Effector CD4-positive, alpha-beta T cell (primary cell): Measurements from ENCODE around the gene SLC9A9.
"Not testable (repeated sequence)": the region's sequence is repeated elsewhere in the genome, so short reads cannot be mapped to it uniquely, and the experiment has no call there.

Experiments used
- DNase-seq: peaks from one replicate; pipeline ENCODE4 v3.0.0-alpha.2; 2020

The SLC9A9 gene

DNA sequence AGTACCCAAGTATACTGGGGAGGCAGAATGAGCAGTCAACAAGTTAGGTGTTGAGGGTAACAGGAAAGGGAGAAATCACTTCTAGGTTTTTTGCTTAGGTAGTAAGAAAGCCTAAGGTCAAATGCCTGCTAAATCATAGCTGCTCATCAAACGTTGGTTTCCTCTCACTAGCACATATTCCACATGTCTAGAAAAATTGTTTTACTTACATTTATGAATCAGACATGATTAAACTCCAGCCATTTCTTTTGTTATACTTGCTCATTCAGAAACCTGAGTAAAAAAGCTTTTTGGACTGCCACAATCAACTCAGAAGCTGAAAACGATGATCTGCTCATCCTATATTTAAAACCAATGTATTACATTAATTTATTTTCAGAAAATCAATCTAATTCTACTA is 40.2 kb downstream of the SLC9A9 start:
- no peak for DNase-seq

DNA sequence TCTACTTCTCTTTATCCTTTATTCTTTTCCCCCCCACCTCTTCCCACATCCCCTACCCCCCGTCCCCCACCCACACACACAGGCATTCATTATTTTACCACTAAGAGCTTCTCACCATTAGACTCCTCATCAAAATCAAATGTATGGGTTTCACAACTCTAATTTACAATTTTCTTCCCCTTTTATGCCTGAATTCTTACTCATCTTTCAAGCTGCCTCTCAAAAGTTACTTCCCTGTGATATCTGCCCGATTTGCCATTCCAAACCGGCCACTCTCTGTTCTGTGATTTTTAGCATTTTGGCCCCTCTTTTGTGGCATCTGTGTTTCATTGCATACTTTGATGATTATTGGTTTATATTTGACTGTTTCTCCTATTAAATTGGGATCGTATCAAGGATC is 42.2 kb downstream of the SLC9A9 start:
- no peak for DNase-seq

DNA sequence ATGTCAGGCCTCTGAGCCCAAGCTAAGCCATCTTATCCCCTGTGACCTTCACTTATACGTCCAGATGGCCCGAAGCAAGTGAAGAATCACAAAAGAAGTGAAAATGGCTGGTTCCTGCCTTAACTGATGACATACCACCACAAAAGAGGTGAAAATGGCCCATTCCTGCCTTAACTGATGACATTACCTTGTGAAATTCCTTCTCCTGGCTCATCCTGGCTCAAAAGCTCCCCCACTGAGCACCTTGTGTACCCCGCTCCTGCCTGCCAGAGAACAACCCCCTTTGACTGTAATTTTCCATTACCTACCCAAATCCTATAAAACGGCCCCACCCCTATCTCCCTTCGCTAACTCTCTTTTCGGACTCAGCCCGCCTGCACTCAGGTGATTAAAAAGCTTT is 42.8 kb downstream of the SLC9A9 start:
- not testable (repeated sequence) for DNase-seq

DNA sequence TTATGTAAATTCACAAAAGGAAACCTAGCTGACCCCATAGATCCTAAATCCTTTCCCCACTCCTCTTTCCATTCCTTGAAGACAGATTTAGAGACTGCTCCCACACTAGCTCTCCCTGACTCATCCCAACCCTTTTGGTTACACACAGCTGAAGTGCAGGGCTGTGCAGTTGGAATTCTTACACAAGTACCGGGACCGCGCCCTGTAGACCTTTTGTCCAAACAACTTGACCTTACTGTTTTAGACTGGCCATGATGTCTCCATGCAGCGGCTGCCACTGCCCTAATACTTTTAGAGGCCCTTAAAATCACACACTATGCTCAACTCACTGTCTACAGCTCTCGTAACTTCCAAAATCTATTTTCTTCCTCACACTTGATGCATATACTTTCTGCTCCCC is 47.2 kb downstream of the SLC9A9 start:
- DNase-seq = not testable (repeated sequence)

DNA sequence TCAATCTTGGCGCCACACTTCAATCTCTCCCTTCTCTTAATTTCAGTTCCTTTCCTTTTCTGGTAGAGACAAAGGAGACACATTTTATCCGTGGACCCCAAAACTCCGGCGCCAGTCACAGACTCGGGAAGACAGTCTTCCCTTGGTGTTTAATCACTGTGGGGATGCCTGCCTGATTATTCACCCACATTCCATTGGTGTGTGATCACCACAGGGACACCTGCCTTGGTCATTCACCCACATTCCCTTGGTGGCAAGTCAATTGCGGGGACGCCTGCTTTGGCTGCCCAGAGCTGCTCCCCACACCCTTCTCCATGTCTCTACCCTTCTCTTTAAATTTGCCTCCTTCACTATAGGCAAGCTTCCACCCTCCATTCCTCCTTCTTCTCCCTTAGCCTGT is 50.1 kb downstream of the SLC9A9 start:
- DNase-seq = not testable (repeated sequence)

- no peak for DNase-seq
Measured at GRCh38 chr3:143795874-143796273, 52.4 kb downstream of the SLC9A9 start.

GRCh38 chr3:143794793-143795462 is 53.3 kb downstream of the SLC9A9 start:
- DNase-seq = no peak

GRCh38 chr3:143793971-143794370 is 54.3 kb downstream of the SLC9A9 start:
- no peak for DNase-seq

GRCh38 chr3:143791386-143791785 is 56.9 kb downstream of the SLC9A9 start:
- DNase-seq = no peak

- no peak for DNase-seq
Measured at GRCh38 chr3:143786219-143787191, 61.8 kb downstream of the SLC9A9 start.

DNA sequence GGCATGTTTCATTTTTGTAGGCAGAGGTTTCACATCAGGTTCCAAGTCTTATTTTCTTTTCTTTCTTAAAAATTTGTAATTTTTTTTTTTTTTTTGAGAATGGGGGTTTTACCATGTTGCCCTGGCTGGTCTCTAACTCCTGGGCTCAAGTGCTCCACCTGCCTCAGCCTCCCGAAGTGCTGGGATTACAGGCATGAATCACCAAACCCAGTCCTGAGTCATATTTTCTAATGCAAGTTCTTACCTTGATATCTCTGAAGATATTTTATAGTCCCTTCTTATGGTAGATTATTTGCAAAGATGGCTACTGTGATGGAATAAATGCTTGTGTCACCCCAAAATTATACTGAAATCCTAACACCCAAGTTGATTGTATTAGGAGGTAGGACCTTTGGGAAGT is 63.8 kb downstream of the SLC9A9 start:
- DNase-seq = no peak

DNA sequence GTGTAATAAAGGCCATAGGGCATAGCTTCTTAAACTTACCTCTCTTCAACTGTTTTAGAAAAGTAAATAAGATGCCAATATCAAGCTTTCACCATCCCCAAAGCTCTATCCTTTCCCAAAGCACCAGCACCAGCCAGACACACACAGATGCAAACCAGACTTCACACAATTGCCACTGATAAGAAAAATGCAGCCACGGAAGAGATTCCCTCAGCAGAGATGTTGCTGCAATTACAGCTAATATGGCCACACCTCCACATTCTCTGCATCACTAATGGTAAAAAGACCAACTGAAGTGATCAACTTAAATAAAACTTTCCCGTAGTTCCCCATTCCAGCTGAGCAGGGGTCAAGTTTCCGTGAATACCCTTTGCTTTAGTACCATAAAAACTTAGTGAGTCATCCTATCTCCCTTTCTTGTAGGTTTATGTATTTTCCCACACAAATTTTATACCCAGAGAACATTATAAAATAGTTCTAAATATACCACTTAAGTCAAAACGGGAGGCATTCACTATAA is 64.4 kb downstream of the SLC9A9 start:
- no peak for DNase-seq

DNA sequence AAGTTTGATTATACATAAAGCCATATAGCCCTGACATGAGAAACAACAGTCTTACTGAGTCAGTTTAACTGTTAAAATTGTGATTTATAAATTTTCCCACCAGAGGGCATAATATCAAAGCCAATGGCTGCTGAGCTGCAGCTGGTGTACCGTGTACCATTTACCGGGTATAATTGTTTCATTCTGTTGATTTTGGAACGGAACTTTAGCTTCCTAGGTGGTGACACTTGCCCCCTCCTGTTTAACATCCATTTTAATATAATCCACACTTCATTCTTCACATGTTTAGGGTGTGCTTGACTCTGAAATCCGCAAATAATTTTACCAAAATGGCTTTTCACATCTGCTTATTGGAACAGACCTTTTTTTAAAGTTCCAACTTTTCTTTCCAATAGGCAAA is 72.8 kb downstream of the SLC9A9 start:
- DNase-seq = no peak

DNA sequence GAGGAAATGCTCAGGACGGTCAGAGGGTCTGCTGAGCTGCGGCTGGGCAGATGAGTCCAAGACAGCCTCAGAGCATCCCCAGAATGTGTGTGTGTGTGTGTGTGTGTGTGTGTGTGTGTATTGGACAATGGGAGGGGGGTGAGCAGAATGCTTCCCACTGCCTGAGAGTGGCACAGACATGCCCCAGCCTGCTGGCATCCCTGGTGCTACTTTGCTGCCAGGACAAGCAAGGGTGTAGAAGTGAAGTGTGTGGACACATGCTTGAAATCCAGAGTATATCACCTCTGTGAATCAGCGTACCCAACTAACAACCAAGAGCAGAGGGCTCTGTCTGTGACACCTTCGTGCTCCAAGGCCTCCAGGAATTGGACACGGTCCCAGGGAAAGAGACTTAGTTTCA is 76.3 kb downstream of the SLC9A9 start:
- DNase-seq = no peak

DNA sequence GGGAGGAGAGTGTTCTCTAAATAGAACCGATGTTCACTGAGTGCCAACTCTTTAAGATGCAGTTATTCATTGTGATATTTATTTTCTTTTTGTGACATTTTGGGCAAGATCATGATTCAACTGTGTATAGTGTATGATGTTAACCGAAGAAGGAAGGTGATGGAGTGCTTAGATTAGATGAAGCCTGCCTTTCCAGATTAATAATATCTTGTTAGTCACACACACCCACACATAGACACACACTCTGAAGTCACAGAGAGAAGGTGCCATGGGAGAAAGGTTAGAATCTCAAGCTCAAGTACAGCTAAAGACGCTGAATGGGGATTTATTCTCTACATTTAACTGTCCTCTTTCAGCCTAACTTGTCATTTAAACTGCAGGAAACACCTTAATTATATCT is 77.0 kb downstream of the SLC9A9 start:
- DNase-seq = no peak

- no peak for DNase-seq
Measured at GRCh38 chr3:143770391-143770790, 77.9 kb downstream of the SLC9A9 start.

DNA sequence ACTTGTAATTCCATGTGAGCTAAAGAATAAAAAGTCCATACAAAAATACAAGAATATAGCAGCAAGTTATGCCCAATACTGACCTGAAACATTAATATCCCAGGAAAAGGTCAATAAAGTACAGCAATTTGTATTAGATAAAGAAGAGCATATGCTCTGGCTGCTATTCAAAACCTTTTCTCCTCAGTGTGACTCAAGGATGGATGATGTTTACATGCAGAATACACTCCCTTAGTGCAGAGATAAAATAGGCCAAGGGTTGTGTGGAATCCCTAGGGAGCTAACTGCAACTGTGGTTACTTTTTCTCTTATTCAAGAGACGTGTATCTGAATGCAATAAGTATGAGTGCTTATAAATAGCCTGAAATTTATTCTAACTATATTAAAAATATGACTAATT is 78.7 kb downstream of the SLC9A9 start:
- DNase-seq = no peak

DNA sequence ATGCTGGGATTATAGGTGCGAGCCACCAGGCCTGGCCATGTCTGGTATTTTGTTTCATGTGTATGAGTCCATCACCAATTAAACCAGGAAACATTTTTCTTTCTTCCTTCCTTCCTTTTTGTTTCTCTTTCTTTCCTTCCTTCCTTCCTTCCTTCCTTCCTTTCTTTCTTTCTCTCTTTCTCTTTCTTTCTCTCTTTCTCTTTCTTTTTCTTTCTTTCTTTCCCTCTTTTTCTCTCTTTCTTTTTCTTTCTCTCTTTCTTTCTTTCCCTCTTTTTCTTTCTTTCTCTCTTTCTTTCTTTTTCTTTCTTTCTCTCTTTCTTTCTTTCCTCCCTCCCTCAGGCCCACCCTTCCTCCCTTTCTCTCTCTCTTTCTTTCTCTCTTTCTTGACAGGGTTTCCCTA is 83.4 kb downstream of the SLC9A9 start:
- no peak for DNase-seq

DNA sequence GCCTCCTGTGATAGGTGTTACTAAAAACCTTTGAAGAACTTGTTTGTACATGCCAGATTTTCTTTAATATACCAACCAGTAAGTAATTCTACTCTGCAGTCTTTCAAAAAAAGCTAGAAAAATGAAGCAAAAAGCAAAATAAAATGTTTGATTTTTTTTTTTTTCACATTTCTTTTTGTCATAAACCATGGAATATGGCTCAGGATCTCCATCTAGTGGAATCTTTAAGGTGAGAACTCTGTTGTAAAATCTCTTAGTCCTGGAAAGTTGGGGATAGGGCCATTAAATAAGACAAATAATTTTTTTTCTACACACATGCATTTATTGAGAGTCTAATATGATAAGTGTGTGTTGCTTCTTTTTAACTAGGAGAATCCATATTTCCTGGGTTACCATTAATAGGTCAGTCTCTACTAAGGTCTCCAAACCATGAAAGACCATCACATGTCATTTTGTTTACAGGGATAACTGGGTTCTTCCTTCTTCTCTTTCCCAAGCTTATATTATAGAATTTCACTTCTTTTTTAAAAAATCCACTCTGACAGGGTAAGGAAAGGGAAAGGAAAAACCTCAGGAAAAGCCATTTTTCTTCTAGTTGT is 84.6 kb downstream of the SLC9A9 start:
- no peak for DNase-seq

DNA sequence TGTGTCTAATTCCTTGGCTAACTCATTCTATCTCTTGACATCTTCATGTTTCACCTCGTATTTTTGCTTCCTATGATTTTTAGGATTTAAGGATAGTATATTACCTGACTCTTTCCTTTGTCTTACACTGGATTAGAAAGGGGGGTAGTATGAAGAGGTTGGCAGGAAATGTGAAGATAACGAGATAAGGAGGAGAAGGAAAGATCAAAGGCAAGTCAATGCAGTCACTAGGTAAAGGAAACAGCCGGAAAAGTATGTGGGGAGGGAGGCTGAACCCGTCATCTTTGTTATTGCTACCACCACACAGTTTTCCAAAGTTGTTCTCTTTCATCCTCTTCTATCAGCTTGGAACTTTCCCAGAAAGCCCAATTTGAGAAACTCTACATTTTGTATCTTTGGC is 90.6 kb downstream of the SLC9A9 start:
- no peak for DNase-seq

DNA sequence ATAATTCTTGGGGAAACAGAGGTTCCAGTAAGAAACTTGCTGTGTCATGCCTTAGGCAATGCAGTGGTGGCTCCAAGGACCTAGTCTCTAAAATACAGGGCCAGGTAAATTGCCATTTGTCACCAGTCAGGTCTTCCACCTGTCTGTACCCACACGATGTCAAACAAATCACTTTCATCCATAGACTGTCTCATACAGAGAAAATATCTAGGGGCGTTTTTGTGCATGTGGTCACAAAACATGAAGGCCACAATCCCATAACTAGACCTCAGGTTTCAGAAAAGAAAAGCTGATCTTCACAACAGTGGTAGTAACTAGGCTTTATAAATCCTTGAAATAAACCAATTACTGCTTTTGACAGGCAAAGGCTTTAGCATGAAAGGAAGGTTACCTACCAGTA is 92.3 kb downstream of the SLC9A9 start:
- DNase-seq = no peak

GRCh38 chr3:143754090-143754489 is 94.2 kb downstream of the SLC9A9 start:
- DNase-seq = no peak

DNA sequence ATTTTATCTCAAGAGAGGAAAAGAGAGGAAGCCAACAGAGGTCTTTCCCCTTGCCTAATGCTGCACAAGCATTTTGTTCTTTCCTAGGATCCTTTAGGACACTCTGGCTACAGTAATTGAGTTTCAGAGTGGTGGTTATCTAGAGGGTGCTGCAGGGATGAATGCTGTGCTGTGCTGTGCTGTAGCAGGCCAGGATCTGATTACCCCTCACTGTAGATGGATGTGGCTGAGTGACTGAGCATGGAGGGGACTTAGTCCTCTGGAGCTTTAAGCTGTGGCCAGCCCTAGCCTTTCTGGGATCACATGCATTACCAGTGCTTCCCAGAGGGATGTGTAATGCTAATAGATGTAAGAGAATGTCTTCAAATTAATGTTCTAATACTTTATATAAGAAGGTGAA is 94.8 kb downstream of the SLC9A9 start:
- no peak for DNase-seq

- no peak for DNase-seq
Measured at GRCh38 chr3:143753006-143753405, 95.3 kb downstream of the SLC9A9 start.
